Hematopoietic multipotent progenitor cell treated with erythropoietin and hydrocortisone succinate and interleukin-3 and kit ligand, for 6 days (in vitro differentiated cells): ENCODE measurements around the gene SPG11.
A peak's percentile ranks its signal among the peaks of the same experiment; 100 is the strongest.
"Not testable (repeated sequence)": the region's sequence is repeated elsewhere in the genome, so short reads cannot be mapped to it uniquely, and the experiment has no call there.

Source experiments
- DNase-seq: peaks from one replicate; pipeline ENCODE4 v3.0.0-alpha.2; 2015

Gene SPG11

DNA sequence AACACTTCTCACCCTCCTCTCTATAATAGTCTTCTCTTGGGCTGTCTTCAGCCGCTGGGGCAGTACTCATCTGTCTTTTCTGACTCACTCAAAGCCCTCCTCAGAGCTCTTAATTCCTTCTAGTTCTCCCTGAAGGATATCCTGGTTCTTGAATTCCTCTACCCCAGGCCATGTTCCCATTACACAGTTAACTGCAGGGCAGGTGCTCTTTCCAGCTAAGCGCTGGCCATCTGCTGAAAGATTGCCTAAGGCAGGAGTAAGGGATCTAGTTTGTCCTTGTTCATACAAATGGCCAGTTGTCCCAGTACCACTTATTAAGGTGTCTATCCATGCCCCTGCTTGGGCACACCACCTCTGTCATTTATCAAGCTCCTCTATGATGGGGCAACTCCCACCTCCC, 10.2 kb upstream of the SPG11 start:
- DNase-seq: no peak

GRCh38 chr15:44670087-44670950, 6.9 kb upstream of the SPG11 start:
- no peak for DNase-seq

DNA sequence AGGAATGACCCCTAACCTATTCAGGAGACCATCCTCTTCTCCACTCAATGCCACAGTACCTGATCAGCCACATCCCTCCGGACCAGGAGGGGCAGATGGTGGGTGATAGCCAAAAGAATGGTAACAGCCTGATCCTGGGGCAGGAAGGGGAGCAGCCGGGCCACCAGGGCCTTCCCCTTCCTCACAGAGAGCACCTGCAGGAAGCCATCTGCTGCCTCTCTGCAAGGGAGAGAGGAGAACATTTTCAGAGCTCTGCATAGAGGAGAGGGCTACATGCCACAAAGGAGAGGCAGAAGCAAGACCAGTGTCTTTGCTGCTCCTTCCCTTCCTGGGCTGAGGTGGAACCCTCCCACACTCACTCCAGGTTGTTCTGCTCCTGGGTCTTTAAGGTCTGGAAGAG, 5.5 kb upstream of the SPG11 start:
- DNase-seq: no peak

- DNase-seq: no peak
Measured at GRCh38 chr15:44667039-44667360, 3.5 kb upstream of the SPG11 start.

DNA sequence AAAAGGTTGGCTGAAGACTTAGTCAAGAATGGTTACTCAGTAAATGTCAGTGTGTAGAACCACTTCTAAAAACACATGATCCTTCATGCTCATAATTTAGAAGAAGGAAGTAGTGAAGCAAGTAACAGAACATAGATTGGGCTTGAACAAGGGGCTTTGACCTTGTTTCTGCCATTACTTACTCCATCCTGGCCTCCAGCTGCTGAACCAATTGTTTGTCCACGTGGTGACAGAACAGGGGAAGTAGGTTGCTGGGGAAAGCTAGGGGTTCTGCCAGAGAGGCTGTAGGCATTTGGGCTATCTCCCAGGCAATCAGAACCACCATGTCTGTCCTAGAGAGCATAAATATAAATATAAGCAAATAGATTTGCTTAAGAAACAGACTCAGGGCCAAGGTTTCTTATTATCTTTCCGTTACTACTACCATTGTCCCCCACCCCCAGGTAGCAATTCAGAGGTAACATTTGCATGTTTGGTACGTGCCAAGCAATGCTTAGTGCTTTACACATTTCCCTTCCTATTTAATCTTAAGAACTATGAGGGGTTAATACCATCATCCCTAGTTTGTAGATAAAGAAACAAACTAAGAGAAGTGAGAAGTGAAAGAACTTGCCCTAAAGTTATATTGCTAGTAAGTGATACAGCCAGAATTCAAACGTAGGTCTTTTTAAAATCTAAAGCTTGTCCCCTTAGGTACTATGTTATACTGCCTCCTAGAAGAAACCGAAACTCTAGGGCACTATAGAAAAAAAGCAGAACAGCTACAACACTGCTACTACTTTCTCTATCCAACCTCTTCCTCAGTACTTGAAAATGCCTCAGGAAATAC, 3.0 kb upstream of the SPG11 start:
- DNase-seq: no peak

- peak; percentile 86 for DNase-seq
Measured at GRCh38 chr15:44662478-44663409, 718 bp downstream of the SPG11 start.

- DNase-seq: no peak
Measured at GRCh38 chr15:44661576-44661975, 1.9 kb downstream of the SPG11 start.

DNA sequence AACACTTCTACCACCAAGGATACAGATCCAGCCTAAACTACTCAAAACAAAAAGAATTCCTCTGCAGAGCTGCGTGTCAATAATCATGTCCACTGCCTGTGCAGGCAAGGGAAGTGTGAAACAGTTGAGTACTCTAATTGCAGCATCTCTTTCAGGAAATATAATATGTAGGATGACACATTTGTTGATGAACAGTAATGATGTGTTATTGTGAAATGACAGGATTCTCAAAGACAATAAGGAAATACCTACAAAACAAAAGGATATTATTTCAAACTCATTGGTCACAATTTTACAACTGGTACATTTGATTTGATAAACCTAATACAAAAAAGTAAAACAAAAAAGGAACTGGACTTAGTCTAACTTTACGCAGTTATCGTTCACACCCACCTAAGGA, 4.4 kb downstream of the SPG11 start:
- DNase-seq: no peak

GRCh38 chr15:44657378-44657777, 6.1 kb downstream of the SPG11 start:
- no peak for DNase-seq

- DNase-seq: no peak
Measured at GRCh38 chr15:44656913-44657312, 6.5 kb downstream of the SPG11 start.

DNA sequence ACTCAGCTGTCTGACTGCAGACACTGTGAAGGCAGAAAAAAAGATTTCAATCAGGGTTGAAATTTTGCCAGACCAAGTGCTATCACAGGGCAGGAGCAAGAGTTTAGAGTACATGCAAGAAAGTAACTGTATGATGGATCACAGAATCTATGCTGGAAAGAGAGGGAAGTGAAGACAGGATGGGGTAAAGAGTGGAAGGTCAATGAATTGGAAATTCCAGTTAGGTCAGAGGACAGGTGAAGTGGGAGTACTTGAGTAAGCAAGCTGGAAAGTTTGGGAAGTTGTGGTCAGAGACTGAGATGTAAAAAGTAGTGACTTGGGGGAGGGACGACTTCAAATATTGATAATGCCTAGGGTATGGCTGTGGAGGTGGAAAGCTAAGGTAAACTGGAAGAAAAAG, 7.2 kb downstream of the SPG11 start:
- DNase-seq: no peak

GRCh38 chr15:44654858-44655257, 8.6 kb downstream of the SPG11 start:
- no peak for DNase-seq

- DNase-seq: no peak
Measured at GRCh38 chr15:44647637-44648036, 15.8 kb downstream of the SPG11 start.

GRCh38 chr15:44647036-44647435, 16.4 kb downstream of the SPG11 start:
- no peak for DNase-seq

- DNase-seq: no peak
Measured at GRCh38 chr15:44646460-44646859, 17.0 kb downstream of the SPG11 start.

- DNase-seq: peak; percentile 56
Measured at GRCh38 chr15:44641651-44642050, 21.8 kb downstream of the SPG11 start.

- DNase-seq: no peak
Measured at GRCh38 chr15:44636976-44637375, 26.5 kb downstream of the SPG11 start.

GRCh38 chr15:44633603-44634002, 29.9 kb downstream of the SPG11 start:
- DNase-seq: no peak

DNA sequence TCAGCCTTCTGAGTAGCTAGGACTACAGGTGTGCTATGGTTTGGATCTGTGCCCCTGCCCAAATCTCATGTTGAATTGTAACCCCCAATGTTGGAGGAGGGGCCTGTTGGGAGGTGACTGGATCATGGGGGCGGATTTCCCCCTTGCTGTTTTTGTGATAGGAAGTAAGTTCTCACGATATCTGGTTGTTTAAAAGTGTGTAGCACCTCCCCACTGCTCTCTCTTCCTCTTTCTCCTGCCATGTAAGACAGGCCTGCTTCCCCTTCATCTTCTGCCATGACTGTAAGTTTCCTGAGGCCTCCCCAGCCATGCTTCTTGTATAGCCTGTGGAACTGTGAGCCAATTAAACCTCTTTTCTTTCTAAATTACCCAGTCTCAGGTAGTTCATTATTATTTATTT, 38.2 kb downstream of the SPG11 start:
- not testable (repeated sequence) for DNase-seq

GRCh38 chr15:44623178-44623577, 40.3 kb downstream of the SPG11 start:
- DNase-seq: no peak

DNA sequence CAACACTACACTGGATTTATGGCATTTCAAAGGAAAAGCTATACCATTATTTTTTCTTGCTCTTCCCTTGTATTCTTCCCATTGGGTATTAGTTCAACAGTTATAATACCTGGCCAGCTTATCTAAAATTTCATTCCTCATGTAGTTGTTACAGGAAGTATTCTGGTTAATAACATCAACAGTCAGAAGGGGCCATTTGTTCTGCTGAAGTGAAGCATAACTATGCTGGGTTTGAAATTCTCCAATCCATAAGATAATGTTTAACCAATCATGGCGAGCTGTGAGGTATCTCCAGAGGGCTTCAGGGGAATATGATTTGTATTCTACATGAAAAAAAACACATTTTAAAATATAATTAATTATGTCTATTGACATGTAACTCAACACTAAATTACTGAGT, 43.4 kb downstream of the SPG11 start:
- no peak for DNase-seq

GRCh38 chr15:44616974-44617373, 46.5 kb downstream of the SPG11 start:
- no peak for DNase-seq

GRCh38 chr15:44606740-44607139, 56.7 kb downstream of the SPG11 start:
- DNase-seq: no peak
